Subcutaneous abdominal adipose tissue (tissue), 5 donors: Measurements from ENCODE around the gene CCDC117.
"Not testable (repeated sequence)": the region's sequence is repeated elsewhere in the genome, so short reads cannot be mapped to it uniquely, and the experiment has no call there.

Experiments
- H3K27ac ChIP-seq: one replicate; pipeline ENCODE4 v1.7.0; 2013; ENCODE audit warnings: low read depth, mild to moderate bottlenecking, inconsistent platforms, low read length, moderate library complexity
- H3K27me3 ChIP-seq, 5 donors: one replicate each; pipeline ENCODE4 v1.7.0; 2013; ENCODE audit warnings: low read length in 5 of 5, inconsistent platforms in 1 of 5; ENCODE audit not compliant: control insufficient read depth in 5 of 5, insufficient read depth in 4 of 5
- H3K36me3 ChIP-seq, 5 donors: one replicate each; pipeline ENCODE4 v1.7.0; 2013; ENCODE audit warnings: low read length in 5 of 5; ENCODE audit not compliant: control insufficient read depth in 5 of 5, insufficient read depth in 5 of 5
- H3K4me1 ChIP-seq, 5 donors: one replicate each; pipeline ENCODE4 v1.7.0; 2013; ENCODE audit warnings: low read length in 5 of 5, mild to moderate bottlenecking in 3 of 5, moderate library complexity in 1 of 5; ENCODE audit not compliant: control insufficient read depth in 5 of 5, insufficient read depth in 5 of 5
- H3K4me3 ChIP-seq, 5 donors: one replicate each; pipeline ENCODE4 v1.7.0; 2013; ENCODE audit warnings: low read length in 5 of 5, low read depth in 1 of 5
- H3K9ac ChIP-seq, 5 donors: one replicate each; pipeline ENCODE4 v1.7.0; 2013; ENCODE audit warnings: low read length in 5 of 5, mild to moderate bottlenecking in 4 of 5, moderate library complexity in 3 of 5
- H3K9me3 ChIP-seq, 5 donors: one replicate each; pipeline ENCODE4 v1.7.0; 2013; ENCODE audit warnings: low read length in 5 of 5; ENCODE audit not compliant: control insufficient read depth in 5 of 5
- donor health status: healthy.
- donor health status: healthy.
- donor health status: healthy.
- donor health status: healthy.
- donor health status: healthy.

CCDC117 gene

DNA sequence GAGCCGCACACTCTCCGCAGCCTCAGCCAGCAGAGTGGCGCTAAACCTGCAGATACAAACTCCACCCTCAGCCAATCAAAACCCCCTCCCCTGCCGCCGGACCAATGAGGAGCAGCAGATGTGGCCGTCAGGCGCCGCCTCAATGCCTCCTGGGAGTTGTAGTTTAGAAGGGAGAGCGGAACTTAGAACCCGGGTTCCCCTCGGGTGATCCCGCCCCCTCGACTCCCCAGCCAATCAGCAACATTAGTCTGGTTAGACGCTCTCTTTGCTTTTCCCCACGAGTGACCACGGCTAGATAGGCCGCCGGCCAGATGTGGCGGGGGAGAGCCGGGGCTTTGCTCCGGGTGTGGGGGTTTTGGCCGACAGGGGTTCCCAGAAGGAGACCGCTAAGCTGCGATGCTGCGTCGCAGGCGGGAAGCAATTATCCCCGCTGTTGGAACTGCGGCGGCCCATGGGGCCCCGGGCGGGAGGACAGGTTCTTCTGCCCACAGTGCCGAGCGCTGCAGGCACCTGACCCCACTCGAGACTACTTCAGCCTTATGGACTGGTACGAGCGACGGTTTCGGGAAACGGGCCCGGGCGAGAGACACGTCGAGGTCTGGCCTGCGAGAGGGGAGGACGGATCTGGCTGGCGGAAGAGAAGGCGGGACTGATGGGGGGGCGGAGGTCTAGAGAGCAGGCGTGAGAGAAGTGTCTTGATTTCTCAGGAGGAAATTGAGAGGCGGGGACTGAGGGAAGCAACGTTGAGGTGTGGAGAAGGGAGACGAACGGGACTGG is 30.5 kb upstream of the CCDC117 start, which contains the start of the genes CHEK2 and HSCB:
Gene CHEK2 (minus strand): TSS at position 36 of the 777 bp plus-strand sequence. CDS start 7,099 bp downstream, outside the sequence.
Gene HSCB (plus strand): TSS at position 255 of the 777 bp plus-strand sequence. CDS start 57 bp downstream, at position 312.
- H3K4me1 ChIP-seq, result peaks cover 2 to 21% (median 13%) of the 10 kb centered on the region in 5 donors
- peak within 1 kb of the TSS; percentile 81 to 96 (median 90) for H3K4me3 ChIP-seq
- peaks cover 5 to 31% (median 18%) of the 10 kb centered on the region in 5 donors for H3K36me3 ChIP-seq
- no peaks in the 10 kb centered on the region for H3K27me3 ChIP-seq
- peak within 1 kb of the TSS; percentile 99 for H3K27ac ChIP-seq
- H3K9ac ChIP-seq, result peak within 1 kb of the TSS; percentile 89 to 99 (median 98)
- H3K9me3 ChIP-seq, result no peaks in the 10 kb centered on the region

DNA sequence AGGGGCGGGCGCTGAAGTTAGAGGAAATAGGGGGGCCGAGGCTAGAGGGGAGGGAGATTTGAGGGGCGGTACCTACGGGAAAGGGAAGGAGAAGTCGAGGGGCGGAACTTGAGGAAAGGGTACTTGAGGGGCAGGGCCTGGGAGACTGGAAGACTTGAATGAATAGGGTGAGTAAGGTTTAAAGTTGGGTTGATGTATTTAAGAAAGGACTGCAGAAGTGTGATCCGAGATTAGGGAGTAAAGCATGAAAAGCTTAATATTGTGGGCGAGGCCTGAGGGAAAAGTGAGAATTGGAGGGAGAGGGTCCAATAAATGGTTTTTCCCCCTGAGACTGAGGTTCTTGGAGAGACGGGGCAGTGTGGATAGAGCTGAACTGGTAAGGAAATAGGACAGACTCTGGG is 29.9 kb upstream of the CCDC117 start:
- no peaks in the 10 kb centered on the region for H3K27me3 ChIP-seq

DNA sequence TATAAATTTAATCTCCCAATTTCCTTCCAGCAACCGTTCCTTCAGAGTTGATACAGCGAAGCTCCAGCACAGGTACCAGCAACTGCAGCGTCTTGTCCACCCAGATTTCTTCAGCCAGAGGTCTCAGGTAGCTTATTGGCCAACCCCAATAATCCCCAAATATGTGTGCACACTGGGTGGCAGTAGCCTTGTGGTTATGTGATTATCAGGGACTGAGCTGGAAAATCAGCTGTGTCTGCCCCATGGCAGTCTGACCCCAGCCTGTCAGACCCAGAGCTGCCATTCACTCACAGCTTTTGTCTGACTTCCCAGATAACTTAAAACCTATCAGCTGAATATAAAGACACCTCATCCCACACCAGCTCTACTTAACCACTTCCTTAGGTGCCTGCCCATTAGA is 28.6 kb upstream of the CCDC117 start:
- H3K36me3 ChIP-seq, result peaks cover 8 to 46% (median 29%) of the 10 kb centered on the region in 5 donors
- H3K27me3 ChIP-seq, result no peaks in the 10 kb centered on the region
- no peak overlapping the region for H3K9ac ChIP-seq
- H3K4me1 ChIP-seq, result peaks cover 2 to 21% (median 13%) of the 10 kb centered on the region in 5 donors
- no peaks in the 10 kb centered on the region for H3K9me3 ChIP-seq
- no peak overlapping the region for H3K27ac ChIP-seq
- H3K4me3 ChIP-seq, result no peak overlapping the region

More for the DNA sequence above, 29.9 kb upstream of the CCDC117 start:
- Histone ChIP-seq H3K4me1 (peaks cover 2 to 21% (median 13%) of the 10 kb centered on the region in 5 donors), H3K36me3 (peaks cover 7 to 37% (median 24%) of the 10 kb centered on the region in 5 donors), H3K9ac (peak overlapping the region; percentile 60 to 98 (median 89)), H3K4me3 (peak overlapping the region; percentile 81 to 96 (median 90)), H3K27ac (peak overlapping the region; percentile 99), H3K9me3 (no peaks in the 10 kb centered on the region)

DNA sequence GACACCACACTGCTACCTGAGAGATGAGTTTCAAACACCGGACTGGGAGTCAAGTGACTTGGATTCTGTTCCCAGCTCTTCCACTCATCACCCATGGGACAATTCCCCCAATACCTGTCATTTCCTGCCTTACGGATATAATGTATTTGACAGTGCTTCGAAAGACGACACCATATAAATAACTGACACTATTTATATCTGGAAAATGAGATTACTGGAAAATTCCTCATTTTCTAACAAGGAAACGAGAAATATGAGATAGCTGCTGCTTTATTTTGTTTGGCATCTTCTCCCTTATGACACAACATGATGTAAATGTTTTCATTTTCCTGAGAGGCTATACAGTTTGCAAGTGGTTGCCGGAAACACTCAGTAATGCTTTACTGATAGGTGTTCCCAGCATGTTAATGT is 22.0 kb upstream of the CCDC117 start:
- Histone ChIP-seq H3K4me1 (peaks cover 0 to 4% (median 0%) of the 10 kb centered on the region in 5 donors), H3K36me3 (peaks cover 11 to 42% (median 18%) of the 10 kb centered on the region in 5 donors), H3K27ac (no peak overlapping the region), H3K27me3 (no peaks in the 10 kb centered on the region), H3K9me3 (no peaks in the 10 kb centered on the region), H3K4me3 (no peak overlapping the region), H3K9ac (no peak overlapping the region)

DNA sequence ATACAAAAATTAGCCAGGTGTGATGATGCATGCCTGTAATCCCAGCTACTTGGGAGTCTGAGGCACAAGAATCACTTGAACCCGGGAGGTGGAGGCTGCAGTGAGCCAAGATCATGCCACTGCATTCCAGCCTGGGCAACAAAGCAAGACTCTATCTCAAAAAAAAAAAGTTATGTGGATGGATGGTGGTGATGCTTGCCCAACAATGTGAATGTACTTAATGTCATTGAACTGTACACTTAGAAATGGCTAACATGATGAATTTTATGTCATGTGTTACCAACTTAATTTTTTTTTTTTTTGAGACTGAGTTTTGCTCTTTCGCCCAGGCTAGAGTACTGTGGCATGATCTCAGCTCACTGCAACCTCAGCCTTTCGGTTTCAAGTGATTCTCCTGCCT is 18.0 kb upstream of the CCDC117 start:
- not testable (repeated sequence) for H3K27me3 ChIP-seq, H3K27ac ChIP-seq, H3K4me3 ChIP-seq, H3K4me1 ChIP-seq, H3K9me3 ChIP-seq, H3K9ac ChIP-seq
- H3K36me3 ChIP-seq, result peaks cover 0 to 15% (median under 1%) of the 10 kb centered on the region in 5 donors

DNA sequence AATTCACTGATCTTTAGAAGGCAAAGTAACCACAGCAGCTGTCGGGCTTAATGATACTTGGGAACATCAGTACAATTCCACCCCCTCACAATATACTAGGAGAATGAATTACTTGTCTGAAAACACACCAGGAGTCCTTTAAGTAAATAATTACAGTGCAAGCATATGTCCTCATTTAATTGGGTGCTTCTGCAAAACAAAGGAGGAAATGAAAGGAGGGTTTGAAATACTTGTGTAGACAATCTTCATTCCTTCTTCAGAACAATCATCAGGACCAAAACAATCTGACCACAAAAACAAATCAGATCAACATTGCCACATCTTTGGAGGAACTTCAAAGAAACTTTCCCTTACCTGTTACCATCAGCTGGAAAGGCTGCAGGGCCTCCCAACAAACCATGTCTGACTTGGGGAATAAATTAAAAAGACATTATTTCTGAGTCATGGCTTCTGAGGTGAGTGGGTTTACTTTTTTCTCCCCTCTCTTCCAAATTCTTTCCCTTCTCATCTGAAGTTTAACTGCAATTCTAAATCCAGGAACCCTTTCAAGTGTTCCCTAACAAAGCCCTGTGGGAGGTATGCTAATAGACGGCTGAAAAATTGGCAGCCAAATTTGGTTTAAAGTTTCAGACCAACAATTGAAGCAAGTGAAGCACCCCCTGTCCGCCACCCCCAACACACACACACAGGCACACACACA is 12.5 kb upstream of the CCDC117 start:
- Histone ChIP-seq H3K4me1 (no peaks in the 10 kb centered on the region), H3K9me3 (no peaks in the 10 kb centered on the region), H3K27ac (no peak overlapping the region), H3K27me3 (no peaks in the 10 kb centered on the region), H3K36me3 (peaks cover 0 to 3% (median 0%) of the 10 kb centered on the region in 5 donors), H3K9ac (no peak overlapping the region), H3K4me3 (no peak overlapping the region)

DNA sequence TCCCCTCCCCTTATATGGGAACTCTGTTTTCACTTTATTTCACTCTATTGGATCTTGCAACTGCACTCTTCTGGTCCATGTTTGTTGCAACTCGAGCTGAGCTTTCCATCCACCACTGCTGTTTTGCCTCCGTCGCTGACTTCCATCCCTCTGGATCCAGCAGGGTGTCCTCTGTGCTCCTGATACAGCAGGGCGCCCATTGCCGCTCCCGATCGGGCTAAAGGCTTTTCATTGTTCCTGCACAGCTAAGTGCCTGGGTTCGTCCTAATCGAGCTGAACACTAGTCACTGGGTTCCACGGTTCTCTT is 11.1 kb upstream of the CCDC117 start:
- H3K9ac ChIP-seq, result no peak overlapping the region
- no peaks in the 10 kb centered on the region for H3K27me3 ChIP-seq
- H3K36me3 ChIP-seq, result peaks cover 0 to 3% (median 0%) of the 10 kb centered on the region in 5 donors
- H3K9me3 ChIP-seq, result no peaks in the 10 kb centered on the region
- no peaks in the 10 kb centered on the region for H3K4me1 ChIP-seq
- no peak overlapping the region for H3K4me3 ChIP-seq
- no peak overlapping the region for H3K27ac ChIP-seq

DNA sequence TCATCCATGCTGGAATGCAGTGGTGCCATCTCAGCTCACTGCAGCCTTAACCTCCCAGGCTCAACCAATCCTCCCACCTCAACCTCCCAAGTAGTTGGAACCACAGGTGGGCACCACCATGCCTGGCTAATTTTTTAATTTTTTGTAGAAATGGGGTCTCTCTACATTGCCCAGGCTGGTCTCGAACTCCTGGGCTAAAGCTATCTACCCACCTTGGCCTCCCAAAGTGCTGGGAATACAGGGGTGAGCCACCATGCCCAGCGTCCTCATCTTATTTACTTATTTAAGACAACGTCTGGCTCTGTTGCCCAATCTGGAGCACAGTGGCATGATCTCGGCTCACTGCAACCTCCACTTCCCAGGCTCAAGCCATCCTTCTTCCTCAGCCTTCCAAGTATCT is 10.5 kb upstream of the CCDC117 start:
- H3K9me3 ChIP-seq, H3K36me3 ChIP-seq, H3K4me1 ChIP-seq, H3K4me3 ChIP-seq, H3K9ac ChIP-seq, H3K27me3 ChIP-seq, H3K27ac ChIP-seq: not testable (repeated sequence)

DNA sequence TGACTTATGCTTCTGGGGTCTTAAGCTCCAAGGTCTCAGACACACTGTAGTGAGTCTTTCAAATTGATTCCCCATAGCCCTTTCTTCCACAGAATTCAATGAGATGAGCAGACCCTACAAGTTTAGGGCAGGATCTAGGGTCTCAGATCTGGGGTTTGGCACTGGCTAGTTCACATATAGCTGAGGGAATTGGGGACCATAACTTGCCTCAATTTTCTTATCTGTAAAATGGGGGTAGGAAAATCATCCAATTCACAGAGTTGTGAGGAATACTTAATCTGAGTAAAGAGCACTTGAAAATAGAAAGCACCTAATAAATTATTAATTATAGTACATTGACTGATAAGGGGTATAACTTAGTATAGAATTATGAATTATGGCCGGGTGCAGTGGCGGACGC is 5.9 kb upstream of the CCDC117 start:
- Histone ChIP-seq H3K9me3 (peaks cover 0 to 5% (median 0%) of the 10 kb centered on the region in 5 donors), H3K4me3 (no peak overlapping the region), H3K9ac (no peak overlapping the region), H3K27me3 (no peaks in the 10 kb centered on the region), H3K36me3 (no peaks in the 10 kb centered on the region), H3K4me1 (no peaks in the 10 kb centered on the region), H3K27ac (no peak overlapping the region)
